Left renal cortex interstitium (tissue), 4 donors: ENCODE data around the gene PCDHGB5. TPM values are rescaled to one million over a fixed set of nuclear protein-coding genes. Genes with fewer than 3 reads are reported as not detected.
"Not testable (repeated sequence)": the region's sequence is repeated elsewhere in the genome, so short reads cannot be mapped to it uniquely, and the experiment has no call there.

Experiments
- DNase-seq, 4 donors: peaks; one replicate each; pipeline ENCODE4 v3.0.0-alpha.2; 2013; ENCODE audit warnings: low read depth in 4 of 4, low spot score in 2 of 4, missing footprints in 1 of 4
- polyA plus RNA-seq, 4 donors: library from polyadenylated mRNA; unstranded; fragments of 120-200 nt; gene quantifications; one replicate each; pipeline ENCODE4 v1.2.1, GENCODE V29; 2013; ENCODE audit not compliant: insufficient read length in 4 of 4

PCDHGB5 gene
- polyA plus RNA-seq, 4 donors = 8.8 to 10.6 (median 10.0) TPM

DNA sequence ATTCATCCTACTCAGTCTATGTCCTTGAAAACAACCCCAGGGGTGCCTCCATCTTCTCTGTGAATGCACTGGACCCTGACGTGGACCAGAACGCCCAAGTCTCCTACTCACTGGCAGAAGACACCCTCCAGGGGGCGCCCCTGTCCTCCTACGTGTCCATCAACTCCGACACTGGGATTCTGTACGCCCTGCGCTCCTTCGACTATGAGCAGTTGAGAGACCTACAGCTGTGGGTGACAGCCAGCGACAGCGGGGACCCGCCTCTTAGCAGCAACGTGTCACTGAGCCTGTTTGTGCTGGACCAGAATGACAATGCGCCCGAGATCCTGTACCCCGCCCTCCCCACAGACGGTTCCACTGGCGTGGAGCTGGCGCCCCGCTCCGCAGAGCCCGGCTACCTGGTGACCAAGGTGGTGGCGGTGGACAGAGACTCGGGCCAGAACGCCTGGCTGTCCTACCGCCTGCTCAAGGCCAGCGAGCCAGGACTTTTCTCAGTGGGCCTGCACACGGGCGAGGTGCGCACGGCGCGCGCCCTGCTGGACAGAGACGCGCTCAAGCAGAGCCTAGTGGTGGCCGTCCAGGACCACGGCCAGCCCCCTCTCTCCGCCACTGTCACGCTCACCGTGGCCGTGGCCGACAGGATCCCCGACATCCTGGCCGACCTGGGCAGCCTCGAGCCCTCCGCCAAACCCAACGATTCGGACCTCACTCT is 22.1 kb upstream of the PCDHGB5 start:
- DNase-seq = not testable (repeated sequence)

- no peak for DNase-seq
Measured at GRCh38 chr5:141382469-141383294, 15.1 kb upstream of the PCDHGB5 start, which contains the start of gene PCDHGA7. Gene PCDHGA7, plus strand, starts transcription at chr5:141382742. Its CDS starts 158 bp downstream, at chr5:141382900.

GRCh38 chr5:141383345-141383744 is 14.4 kb upstream of the PCDHGB5 start:
- no peak for DNase-seq

GRCh38 chr5:141384471-141385267 is 13.1 kb upstream of the PCDHGB5 start:
- no peak for DNase-seq

GRCh38 chr5:141387557-141388311 is 10.0 kb upstream of the PCDHGB5 start, which contains the start of gene PCDHGB4:
Gene PCDHGB4, plus strand, starts transcription at chr5:141387698. Its CDS starts 187 bp downstream, at chr5:141387885.
- DNase-seq = not testable (repeated sequence)

- DNase-seq = no peak
Measured at GRCh38 chr5:141388661-141389060, 9.1 kb upstream of the PCDHGB5 start.

GRCh38 chr5:141389153-141390042 is 8.3 kb upstream of the PCDHGB5 start:
- no peak for DNase-seq

DNA sequence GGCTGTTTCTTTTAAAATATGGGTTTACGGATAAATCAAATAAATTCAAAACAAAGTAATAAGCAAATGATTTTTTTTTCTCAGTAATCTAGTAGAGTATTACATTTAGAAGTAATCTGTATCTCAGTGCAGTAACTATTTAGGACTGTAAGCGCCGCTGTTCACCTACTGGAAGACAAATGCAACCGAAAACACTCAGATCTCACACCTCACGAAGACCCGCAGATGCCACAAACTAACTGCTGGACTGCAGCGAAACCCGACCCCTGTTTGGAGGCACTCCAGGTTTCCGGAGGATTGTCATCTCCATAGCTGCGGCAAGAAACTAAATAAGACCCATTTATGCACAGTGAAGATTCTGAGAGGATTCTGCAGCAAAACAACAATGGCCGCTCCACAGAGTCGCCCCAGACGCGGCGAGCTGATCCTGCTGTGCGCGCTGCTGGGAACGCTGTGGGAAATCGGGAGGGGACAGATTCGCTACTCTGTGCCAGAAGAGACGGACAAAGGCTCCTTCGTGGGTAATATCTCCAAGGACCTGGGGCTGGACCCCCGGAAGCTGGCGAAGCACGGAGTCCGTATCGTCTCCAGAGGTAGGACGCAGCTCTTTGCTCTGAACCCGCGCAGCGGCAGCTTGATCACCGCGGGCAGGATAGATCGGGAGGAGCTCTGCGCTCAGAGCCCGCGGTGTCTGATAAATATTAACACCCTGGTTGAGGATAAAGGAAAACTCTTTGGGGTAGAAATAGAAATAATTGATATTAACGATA is 5.1 kb upstream of the PCDHGB5 start, which contains the start of gene PCDHGA8:
Gene PCDHGA8 (plus strand): TSS at position 205 of the 770 bp plus-strand sequence. CDS start 181 bp downstream, at position 386.
- DNase-seq = no peak

DNA sequence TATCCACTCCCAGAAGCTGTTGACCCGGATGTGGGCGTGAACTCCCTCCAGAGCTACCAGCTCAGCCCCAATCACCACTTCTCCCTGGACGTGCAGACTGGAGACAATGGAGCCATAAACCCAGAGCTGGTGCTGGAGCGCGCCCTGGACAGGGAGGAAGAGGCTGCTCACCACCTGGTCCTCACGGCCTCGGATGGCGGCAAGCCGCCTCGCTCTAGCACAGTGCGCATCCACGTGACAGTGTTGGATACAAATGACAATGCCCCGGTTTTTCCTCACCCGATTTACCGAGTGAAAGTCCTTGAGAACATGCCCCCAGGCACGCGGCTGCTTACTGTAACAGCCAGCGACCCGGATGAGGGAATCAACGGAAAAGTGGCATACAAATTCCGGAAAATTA is 4.5 kb upstream of the PCDHGB5 start:
- no peak for DNase-seq

- not testable (repeated sequence) for DNase-seq
Measured at GRCh38 chr5:141394401-141395187, 3.2 kb upstream of the PCDHGB5 start.

DNA sequence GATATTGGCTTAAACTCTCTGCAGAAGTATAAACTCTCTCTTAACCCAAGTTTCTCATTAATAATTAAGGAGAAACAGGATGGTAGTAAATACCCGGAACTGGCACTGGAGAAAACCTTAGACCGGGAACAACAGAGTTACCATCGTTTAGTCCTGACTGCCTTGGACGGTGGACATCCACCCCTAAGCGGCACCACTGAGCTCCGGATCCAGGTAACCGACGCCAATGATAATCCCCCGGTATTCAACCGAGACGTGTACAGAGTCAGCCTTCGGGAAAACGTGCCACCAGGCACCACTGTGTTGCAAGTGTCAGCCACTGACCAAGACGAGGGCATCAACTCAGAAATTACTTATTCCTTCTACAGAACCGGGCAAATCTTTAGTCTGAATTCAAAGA is 861 bp downstream of the PCDHGB5 start:
- no peak for DNase-seq

GRCh38 chr5:141399555-141400258 is 2.0 kb downstream of the PCDHGB5 start:
- DNase-seq = no peak

DNA sequence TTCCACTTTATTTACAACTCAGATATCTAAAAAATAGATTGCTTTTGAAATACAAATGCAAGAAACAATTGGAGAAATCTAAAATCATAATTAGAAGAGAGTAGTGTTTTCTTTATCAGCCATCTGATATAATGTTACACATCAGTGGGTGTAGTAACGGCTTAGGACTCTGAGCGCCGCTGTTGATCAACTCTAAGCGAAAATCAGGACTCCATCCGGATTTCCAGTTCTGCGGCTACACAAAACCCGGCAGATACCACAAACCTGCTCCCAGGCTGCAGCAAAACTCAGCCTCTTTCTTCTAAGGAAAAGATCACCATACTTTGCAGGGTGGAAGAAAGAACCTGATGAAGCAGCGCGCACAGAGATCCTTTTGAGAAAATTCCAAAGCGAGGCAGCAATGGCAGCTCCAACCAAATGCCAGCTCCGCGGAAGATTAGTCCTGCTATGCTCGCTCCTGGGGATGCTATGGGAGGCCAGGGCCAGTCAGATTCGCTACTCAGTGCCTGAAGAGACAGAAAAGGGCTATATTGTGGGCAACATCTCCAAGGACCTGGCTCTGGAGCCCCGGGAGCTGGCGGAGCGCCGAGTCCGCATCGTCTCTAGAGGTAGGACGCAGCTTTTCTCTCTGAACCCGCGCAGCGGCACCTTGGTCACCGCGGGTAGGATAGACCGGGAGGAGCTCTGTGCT is 5.0 kb downstream of the PCDHGB5 start, which contains the start of gene PCDHGA9:
Gene PCDHGA9 (plus strand): TSS at position 226 of the 691 bp plus-strand sequence. CDS start 175 bp downstream, at position 401.
- DNase-seq = no peak

DNA sequence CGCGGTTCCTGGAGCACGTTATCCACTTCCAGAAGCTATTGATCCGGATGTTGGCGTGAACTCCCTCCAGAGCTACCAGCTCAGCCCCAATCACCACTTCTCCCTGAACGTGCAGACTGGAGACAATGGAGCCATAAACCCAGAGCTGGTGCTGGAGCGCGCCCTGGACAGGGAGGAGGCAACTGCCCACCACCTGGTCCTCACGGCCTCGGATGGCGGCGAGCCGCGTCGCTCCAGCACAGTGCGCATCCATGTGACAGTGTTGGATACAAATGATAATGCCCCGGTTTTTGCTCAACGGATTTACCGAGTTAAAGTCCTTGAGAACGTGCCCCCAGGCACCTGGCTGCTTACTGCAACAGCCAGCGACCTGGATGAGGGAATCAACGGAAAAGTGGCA is 5.6 kb downstream of the PCDHGB5 start:
- DNase-seq = no peak

GRCh38 chr5:141407790-141408505 is 10.2 kb downstream of the PCDHGB5 start, which contains the start of gene PCDHGB6:
Gene PCDHGB6, plus strand, starts transcription at chr5:141408021. Its CDS starts 182 bp downstream, at chr5:141408203.
- not testable (repeated sequence) for DNase-seq
